Activated CD8-positive, alpha-beta memory T cell treated with anti-CD3 and anti-CD28 coated beads for 24 hours (primary cell): ENCODE data around the gene EPHB2.
"Not testable (repeated sequence)": the region's sequence is repeated elsewhere in the genome, so short reads cannot be mapped to it uniquely, and the experiment has no call there.

Experiments used
- DNase-seq: peaks from one replicate; pipeline ENCODE4 v3.0.0-alpha.2; 2020

Gene EPHB2

DNA sequence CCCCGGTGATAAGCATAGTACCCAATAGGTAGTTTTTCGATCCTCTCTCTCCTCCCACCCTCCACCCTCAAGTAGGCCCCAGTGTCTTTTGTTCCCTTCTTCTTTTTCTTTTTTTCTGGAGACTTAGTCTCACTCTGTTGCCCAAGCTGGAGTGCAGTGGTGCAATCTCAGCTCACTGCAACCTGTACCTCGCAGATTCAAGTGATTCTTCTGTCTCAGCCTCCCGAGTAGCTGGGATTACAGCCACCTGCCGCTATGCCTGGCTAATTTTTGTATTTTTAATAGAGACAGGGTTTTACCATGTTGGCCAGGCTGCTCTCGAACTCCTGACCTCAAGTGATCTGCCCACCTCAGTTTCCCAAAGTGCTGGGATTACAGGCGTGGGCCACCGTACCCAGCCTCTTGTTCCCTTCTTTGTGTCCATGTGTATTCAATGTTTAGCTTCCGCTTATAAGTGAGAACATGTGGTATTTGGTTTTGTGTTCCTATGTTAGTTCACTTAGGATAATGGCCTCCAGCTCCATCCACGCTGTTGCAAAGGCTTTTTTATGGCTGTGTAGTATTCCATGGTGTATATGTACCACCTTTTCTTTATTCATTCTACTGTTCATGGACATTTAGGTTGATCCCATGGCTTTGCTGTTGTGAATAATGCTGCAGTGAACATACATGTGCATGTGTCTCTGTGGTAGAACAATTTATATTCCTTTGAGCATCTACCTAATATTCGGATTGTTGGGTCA lies 133.0 kb downstream of the EPHB2 start:
- not testable (repeated sequence) for DNase-seq

DNA sequence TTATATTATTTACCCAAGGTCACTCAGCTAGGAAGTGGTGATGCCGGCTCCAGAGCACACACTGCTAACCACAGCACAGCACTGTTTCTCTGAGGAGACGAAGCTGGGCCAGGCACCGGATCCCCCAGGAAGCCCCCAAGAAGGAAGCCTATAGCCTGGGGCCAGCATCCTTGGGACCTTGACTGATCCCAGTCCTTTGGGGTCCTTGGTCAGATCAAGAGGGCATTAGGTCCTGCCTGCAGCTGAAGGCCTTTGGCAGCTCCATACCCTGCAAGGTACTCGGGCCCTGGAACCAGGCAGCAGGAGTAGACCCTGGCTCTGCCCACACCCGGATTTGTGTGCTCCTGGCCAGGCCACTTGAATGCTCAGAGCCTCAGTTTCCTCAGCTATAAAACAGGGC lies 134.0 kb downstream of the EPHB2 start:
- DNase-seq = no peak

DNA sequence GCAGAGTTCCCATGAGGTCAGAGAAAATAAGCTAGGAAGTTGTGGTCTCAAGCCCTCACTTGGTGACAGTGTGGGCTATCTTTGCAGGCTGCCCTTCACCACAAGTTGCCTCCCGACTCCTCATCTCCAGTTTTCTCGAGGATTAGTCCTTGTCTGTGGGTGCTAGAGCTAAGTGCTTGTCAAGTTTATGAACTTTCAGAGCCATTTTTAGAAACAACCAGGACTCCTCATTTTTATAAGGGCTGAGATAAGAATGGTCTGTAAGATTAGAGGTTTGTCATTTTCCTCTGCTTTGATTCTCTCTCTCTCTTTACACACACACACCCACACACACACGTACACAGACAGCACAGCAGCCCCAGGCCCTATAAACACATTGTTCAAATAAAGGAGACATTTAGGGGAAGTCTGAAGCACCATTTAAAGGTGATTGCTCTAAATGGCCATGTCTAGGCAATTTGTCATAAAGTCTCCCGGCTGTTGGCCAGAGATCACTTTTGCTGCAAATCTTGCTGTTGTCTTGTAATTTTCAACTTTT lies 134.8 kb downstream of the EPHB2 start:
- DNase-seq = no peak

DNA sequence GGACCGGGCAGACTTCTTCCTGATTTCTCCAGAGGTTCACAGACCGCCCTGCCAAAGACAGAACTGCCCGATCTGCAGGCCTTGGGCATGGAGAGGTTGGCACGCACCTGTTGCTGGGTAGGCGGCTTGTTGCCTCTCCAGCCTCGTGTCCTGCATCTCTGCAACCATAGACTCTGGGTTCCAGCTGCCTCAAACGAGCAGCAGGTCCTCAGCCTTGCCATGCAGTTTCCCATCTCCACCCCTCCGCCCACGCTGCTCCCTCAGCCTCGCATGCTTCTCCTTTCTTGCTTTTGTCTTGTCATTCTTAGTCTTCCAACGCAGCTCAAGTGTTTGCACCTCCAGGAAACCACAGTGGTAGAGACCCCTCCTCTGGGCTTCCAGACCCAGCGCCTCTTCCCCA lies 135.8 kb downstream of the EPHB2 start:
- no peak for DNase-seq

DNA sequence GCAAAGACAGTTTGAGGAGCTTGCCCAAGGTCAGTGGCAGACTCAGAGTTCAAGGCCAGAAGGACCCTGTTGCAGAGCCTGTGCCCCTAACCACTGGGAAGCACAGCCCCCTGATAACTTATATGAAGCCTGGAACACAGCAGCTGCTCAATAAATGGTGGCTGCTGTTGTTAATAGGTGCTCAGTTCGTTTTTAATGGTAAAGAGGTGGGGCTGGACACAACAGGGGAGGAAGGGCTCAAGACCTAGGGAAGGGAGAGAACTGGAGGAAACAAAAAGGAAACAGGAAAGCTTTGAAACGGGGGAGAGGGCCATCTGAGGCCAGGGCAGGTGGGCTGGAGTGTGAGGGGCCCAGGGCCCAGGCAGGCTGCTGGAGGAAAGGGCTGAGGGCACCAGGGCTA lies 136.6 kb downstream of the EPHB2 start:
- DNase-seq = no peak

DNA sequence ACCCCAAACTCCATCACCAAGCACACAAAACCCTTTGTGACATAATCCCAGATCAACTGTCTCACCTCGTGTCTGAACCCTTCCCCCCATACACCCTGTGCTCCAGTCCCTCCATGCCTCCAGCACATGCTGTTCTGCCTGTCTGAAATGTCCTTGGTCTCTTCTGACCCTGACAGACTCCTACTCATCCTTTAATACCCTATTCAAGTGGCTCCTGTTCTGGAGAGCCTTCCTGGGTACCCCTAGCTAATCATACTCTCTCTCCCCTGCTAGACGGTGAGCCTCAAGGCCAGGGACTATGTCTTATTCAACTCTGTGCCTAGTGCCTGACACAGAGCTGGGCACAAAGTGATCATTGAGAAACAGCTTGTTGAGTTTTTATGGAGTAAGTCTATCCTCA lies 137.1 kb downstream of the EPHB2 start:
- no peak for DNase-seq

DNA sequence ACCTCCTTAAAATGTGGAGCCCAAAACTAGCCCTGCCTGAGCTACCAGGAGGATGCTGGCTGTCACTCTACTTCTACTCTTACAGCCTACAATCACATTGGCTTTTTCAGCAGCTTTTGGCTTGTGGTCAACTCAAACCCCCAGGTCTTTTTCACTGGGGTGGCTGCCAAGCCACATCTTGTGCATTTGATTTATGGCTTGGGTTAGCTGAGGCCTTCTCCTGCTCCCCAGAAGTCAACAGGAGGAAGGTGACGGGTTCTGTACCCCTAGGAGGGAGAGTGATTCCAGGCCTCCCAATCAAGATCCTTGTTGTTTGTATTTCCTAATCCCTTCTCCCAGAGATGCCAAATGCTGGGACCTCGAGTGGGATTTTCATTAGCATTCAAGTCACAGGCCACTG lies 137.8 kb downstream of the EPHB2 start:
- no peak for DNase-seq

DNA sequence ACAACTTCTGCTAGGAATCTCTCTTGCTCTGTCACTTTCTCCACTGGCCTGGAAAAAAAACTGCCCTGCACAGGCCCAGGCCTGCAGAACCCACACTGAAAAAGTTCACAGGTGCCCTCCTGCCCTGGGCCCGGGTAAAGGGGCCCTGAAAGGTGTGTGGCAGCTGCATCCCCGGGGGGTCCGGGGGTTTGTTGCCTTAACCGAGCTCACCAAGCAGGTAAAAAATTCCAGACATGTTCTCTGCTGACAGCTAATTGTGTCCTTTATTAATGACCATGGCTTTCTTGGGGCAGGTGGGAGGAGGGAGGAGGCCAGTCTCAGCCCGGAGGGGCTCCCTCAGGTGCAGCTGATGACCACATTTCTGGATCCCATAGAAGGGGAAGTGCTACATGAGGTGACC lies 139.1 kb downstream of the EPHB2 start:
- no peak for DNase-seq

DNA sequence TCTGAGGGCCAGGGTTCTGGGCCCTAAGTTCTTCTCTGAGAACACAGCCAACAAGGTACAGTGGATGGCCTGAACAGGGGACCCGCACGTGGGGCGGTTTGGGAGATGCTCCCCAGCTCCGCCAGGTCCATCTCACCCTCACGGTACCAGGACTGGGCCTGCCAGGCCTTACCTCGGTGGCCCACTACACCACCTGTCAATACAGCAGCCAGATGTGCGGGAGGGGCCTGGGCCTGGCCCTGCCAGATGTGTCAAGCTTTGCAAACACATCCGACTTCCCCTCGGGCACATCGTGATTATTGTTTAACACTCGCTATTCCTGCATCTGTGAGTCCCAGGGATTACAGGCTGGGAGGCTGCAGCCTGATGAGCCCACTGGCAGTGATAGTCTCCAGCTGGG lies 139.6 kb downstream of the EPHB2 start:
- DNase-seq = no peak

DNA sequence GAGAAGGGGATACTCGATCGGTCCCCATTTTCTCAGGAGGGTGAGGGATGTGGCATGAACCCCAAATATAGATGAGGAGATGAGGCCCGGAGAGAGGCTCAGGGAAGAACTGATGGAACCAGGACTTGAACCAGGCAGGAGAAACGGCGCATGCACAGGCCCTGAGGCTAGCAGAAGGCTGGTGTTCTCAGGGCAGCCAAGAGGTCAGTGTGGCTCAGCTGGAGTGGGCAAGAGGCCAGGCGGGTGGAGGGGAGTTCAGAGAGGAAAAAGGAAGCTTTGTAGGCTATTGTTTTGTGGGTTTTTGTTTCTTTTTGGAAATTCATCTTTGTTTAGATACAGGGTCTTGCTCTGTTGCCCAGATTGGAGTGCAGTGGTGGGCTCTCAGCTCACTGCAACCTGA lies 140.0 kb downstream of the EPHB2 start:
- no peak for DNase-seq

DNA sequence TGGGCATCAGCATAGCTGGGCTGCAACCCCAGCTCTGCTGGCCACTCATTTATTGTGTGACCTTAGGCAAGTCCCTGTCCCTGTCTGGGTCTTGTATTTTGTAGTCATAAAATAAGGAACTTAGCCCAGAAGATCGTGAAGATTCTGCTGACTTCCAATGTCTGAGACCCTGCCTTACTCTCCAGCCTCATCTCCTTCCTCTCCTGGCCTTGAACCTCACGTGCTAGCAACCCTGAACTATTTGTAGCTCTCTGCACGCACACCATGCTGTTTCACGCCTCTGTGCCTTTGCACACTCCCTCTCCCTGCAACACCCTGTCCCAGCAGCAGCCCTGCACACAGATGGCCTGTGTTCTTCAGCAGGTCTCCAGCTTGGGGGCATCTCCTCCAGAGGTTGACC lies 140.9 kb downstream of the EPHB2 start:
- DNase-seq = no peak

DNA sequence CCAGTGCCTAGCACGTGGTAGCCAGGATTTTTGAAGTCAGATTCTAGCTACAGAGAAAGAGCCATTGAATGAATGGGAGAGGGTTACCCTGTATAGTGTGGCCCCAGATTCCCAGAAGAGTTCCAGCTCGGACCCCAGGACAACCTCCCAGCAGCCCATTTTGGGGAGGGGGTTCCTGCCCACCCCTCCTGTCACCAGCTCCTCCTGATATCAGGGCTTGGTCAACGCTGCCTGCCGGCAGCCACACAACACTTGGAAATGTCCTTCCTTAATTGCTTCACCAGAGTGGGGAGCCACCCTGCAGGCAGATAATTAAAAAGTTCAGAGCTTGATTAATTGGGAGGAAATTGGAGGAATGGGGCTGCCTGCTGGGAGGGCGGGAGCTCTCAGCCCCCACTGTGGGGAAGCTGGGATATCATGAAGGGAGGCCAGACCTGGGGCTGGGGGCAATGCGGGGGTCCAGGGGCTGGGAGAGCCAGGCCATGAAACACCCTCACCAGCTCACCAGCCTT lies 141.6 kb downstream of the EPHB2 start:
- DNase-seq = no peak

DNA sequence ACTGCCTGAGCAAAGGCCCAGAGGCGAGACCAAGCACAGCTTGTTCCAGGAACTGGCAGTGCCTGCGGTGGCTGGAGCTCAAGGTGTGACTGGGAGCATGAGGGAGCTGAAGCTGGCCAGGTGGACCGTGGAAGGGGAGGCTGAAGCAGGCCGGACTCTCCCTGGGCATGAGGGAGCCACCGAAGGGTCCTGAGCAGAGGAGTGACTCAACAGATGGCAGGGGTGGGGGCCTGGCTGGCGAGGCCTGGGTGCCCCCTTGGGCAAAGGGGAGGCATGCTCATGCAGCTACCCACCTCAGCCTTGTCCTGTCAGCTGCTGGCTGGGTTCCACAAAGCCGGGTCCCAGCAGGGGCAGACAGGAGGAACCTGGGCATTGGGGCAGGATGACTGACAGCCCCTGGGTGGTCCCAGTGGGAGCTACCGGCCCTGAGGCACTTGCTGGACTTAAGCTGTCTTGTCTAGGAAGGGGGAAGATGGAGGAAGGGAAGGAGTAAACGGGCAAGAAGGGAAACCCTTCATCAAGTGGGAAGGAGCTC lies 143.1 kb downstream of the EPHB2 start:
- no peak for DNase-seq

DNA sequence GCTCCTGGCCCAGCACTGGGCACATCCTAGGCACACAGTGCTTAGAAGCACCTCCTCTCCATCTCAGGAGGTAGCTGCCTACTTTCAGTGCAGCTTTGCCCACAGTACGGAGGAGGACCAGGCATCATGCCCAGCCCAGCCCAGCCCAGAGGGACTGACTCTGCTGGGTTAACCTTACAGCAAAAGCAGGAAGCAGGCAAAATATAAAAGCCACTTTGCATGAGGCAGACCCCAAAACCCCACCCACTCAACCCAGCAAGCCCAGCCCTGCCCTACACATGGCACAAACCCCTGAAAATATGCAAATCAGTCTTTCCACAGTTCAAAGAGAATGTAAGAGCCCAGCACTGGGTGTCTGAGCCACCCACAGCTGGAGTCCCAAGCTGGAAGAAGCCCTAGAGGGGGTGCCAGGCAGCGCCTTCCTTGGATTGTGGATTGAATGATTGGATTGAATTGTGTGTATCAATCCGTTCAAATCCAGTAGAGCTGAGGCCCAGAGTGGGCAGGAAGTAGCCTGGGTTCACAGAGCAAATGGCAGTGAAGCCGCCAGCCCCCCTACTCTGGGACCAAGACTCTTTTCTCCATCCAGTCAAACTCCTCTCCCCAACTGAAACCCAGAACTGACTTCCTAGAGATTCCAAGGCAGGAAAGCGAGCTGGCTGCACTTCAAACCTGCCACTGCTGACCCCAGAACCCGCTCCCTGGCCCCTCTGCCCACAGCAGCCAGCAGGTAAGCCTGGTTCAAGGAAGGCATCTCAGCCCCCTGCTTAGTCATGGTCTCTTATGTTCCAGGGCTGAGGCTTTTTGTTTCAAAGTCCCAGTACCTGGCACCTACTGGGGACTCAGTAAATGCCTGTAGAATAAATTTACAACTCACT lies 144.3 kb downstream of the EPHB2 start:
- DNase-seq = no peak

DNA sequence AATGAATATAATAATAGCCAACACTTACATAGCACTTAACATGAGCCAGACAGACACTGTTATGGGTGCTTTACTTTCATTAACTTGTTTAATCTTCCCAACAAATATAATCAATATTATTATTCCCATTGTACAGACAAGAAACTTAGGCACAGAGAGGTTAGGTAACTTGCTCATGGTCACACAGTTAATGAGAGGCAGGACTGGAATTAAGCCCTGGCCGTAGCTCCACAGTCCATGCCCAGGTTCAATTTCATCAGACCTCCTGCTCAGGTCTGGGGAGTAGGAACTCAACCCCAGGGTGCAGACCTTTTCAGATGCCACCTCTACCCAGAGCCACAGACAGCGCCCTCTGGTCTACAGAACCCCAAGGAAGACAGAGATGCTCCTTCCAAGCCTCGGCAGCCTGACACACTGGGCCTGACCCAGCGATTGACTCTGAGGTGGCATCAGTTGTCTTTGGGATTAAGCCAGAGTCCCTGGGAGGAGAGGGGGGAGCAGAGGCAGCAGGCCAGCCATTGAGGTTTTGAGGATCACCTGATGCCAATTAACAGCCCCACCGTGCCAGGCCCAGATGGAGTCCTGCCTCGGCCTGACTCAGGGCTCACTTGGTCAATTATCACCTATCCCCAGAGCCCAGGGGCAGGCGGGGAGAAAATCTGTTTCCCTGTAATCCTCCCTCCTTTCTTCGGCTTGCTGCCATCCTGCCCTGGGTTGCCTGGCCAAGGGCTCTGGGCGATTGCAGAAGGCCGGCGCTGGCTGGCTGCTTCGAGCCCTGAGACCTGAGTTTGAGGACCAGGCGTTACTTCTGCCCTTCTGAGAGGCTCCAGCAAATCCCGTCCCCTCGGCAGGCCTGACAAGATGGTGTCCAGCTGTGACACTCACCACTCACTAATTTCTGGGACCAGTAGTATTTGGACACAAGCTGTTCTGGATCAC lies 145.3 kb downstream of the EPHB2 start:
- DNase-seq = no peak

DNA sequence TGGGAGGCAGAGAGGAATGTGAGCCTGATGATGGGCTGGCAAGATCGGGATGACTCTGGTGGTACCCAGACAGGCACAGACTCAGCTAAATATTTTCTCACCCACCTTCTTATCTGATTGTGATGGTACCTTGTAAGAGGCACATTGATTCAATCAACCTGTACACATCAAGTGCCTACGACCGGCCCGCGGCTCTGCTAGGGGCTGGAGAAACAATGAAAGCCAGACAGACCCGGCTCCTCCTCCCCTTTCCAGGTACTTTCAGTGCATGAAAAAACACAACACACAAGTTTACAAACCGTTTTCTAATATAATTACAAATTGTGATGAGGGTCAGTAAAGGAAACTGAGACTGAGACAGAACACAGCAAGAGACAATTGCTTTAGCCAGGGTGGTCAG lies 147.0 kb downstream of the EPHB2 start:
- DNase-seq = no peak

DNA sequence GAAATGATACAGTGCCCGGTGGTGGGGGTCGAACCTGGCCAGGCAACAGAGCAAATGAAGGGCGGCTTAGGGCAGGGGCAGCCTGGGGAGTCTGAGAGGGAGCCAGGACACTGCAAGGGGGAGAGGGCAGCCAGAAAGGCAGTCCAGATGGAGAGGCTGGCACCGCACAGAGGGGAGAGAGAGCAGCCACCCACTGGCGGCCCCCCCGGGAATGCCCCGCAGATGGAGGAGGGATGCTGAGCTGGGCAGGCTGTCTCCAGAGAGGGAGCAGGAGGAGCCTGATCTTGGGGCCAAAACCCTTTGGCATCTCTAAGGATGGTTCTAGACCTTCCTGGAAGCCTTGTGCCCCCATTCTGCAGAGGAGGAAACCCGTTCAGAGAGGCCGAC lies 149.8 kb downstream of the EPHB2 start:
- no peak for DNase-seq

DNA sequence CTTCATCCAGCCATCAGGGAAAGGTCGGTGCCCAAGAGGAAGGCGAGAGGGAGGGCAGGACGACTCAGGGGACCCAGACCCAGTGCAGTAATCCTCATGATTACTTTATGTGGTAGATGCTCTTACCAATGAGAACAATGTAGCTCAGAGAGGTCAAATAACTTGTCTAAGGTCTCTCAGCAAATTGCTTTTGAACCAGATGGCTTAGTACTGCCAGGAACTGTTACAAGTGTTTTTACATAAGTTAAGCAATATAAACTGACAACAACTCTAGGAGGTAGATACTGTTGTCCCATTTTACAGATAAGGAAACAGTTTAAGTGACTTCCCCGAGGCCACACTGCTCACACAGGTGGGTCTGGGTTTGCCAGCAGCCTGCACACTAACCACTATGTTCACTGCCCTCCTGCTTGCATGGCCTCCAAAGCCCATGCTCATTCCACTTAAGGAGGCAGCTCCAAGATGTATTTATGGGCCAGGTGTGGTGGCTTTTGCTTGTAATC lies 150.3 kb downstream of the EPHB2 start:
- no peak for DNase-seq

DNA sequence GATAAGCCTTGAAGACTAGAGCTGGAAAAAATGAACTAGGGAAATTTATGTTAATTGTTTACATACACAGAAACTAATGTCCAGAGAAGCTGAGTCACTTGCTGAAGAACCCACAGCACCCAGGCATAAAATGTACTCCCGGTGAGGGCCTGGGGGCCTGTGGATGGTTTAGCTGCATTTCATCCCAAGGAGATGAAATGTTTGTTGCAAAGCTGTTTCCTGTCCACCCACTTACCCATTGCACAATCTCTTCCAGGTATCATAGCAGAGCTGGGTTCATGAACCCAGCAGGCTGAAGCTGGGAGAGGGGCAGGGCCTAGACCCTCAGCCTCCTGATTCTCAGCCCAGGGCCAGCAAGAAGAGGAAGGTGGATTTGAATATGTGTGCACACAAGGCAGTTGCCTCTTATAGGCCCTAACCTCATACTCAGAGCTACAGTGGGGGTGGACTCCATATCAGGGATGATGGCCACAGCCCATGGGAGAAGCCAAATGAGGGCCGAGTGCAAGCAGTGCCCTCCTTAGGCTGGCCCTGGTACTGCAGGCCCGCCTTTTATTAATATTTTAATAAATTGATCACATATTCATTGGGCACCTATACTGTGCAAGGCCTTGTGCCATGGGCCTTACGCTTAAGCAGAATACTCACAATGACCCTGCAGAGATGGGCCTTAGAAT lies 151.3 kb downstream of the EPHB2 start:
- no peak for DNase-seq

DNA sequence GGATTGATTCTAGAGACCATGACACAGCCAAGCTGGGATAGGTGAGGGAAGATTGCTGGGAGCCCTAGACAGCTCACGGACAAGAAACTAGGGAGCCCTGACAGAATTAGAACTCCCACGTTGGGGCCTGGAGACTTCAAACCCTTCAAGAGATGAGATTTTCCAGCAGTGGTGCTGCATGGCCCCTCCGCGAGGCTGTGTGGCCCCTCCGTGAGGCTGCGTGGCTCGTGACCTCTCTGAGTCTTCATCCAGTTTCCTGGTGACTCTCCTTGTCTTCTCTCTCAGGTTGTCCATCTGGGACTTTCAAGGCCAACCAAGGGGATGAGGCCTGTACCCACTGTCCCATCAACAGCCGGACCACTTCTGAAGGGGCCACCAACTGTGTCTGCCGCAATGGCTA lies 152.1 kb downstream of the EPHB2 start:
- DNase-seq = no peak

DNA sequence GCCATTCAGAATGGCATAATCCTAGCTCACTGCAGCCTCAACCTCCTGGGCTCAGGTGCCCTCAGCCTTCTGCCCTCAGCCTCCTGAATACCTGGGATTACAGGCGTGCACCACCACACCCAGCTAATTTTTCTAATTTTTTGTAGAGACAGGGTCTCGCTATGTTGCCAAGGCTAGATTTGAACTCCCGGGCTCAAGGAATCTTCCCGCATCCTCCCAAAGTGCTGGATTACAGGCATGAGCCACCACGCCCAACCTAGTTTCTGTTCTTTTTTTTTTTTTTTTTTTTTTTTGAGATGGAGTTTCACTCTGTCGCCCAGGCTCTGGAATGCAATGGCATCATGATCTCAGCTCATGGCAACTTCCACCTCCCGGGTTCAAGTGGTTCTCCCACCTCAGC lies 153.1 kb downstream of the EPHB2 start:
- no peak for DNase-seq

DNA sequence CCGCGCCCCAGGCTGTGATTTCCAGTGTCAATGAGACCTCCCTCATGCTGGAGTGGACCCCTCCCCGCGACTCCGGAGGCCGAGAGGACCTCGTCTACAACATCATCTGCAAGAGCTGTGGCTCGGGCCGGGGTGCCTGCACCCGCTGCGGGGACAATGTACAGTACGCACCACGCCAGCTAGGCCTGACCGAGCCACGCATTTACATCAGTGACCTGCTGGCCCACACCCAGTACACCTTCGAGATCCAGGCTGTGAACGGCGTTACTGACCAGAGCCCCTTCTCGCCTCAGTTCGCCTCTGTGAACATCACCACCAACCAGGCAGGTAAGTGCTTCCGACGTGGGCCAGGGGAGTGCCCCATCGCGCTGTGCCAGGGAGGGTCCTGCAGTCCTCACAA lies 154.2 kb downstream of the EPHB2 start:
- no peak for DNase-seq
